Thyroid gland (tissue), 4 donors: ENCODE measurements around the gene NACC1.

Experiments used
- POLR2A ChIP-seq, 2 donors: fragments of 450-650 bp; IDR thresholded peaks; one replicate each; pipeline ENCODE4 v1.6.1; 2017; ENCODE audit warnings: antibody characterized with exemption in 2 of 2, mild to moderate bottlenecking in 2 of 2, moderate library complexity in 1 of 2
- TF ChIP-seq, protein P1 (sequence below), 6 experiments: fragments of 200-600 bp in 3 of 6; fragments of 450-650 bp in 3 of 6; sonication (generic) in 3 of 6; IDR thresholded peaks; one replicate each; pipeline ENCODE4 v1.5.1; 2016 to 2019; ENCODE audit warnings: antibody characterized with exemption in 6 of 6, mild to moderate bottlenecking in 2 of 6, inconsistent platforms in 1 of 6, moderate library complexity in 1 of 6

DNA sequence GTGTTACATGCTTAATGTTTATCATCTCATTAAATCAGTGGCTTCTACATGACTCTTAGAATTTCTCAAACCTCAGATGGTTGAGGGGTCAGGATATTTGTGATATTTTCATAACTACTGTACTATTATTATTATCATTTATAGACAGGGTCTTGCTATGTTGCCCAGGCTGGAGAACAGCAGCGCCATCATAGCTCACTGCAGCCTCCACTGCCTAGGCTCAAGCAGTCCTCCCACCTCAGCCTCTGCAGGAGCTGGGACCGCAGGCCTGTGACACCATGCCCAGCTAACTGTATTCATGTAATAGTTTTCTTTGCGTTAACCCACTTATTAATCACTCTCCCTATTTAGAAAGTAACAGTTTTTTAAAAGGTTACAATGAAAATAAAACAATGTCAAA, 41.6 kb downstream of the NACC1 start:
- TF ChIP-seq, protein P1, sequence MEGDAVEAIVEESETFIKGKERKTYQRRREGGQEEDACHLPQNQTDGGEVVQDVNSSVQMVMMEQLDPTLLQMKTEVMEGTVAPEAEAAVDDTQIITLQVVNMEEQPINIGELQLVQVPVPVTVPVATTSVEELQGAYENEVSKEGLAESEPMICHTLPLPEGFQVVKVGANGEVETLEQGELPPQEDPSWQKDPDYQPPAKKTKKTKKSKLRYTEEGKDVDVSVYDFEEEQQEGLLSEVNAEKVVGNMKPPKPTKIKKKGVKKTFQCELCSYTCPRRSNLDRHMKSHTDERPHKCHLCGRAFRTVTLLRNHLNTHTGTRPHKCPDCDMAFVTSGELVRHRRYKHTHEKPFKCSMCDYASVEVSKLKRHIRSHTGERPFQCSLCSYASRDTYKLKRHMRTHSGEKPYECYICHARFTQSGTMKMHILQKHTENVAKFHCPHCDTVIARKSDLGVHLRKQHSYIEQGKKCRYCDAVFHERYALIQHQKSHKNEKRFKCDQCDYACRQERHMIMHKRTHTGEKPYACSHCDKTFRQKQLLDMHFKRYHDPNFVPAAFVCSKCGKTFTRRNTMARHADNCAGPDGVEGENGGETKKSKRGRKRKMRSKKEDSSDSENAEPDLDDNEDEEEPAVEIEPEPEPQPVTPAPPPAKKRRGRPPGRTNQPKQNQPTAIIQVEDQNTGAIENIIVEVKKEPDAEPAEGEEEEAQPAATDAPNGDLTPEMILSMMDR (IDR thresholded peaks at IDR 0.05), result no peak
- no peak for TF ChIP-seq POLR2A (IDR thresholded peaks at IDR 0.05)
